SJSA1 (cell line): Measurements from ENCODE around the gene PHF11. TPM values are rescaled to one million over a fixed set of nuclear protein-coding genes. Genes with fewer than 3 reads are reported as not detected.

Experiments
- DNase-seq, 2 experiments: peaks; one replicate each; pipeline ENCODE4 v3.0.0-alpha.2; 2015 to 2020; ENCODE audit warnings: low spot score in 2 of 2, low read depth in 1 of 2
- H3K27ac ChIP-seq: fragments of 250-450 bp; sonication (Bioruptor Pico); 2 replicates; pipeline ENCODE4 v1.5.1; 2020; ENCODE audit warnings: mild to moderate bottlenecking, moderate library complexity
- H3K27me3 ChIP-seq: fragments of 250-450 bp; sonication (Bioruptor Pico); replicated peaks from 2 replicates; pipeline ENCODE4 v1.5.1; 2020; ENCODE audit warnings: mild to moderate bottlenecking, moderate library complexity
- H3K36me3 ChIP-seq: fragments of 250-450 bp; sonication (Bioruptor Pico); 2 replicates; pipeline ENCODE4 v1.5.1; 2020; ENCODE audit warnings: mild to moderate bottlenecking
- H3K4me1 ChIP-seq: fragments of 250-450 bp; sonication (Bioruptor Pico); replicated peaks from 2 replicates; pipeline ENCODE4 v1.6.1; 2021; ENCODE audit warnings: mild to moderate bottlenecking
- H3K4me3 ChIP-seq: fragments of 250-450 bp; sonication (Bioruptor Pico); 2 replicates; pipeline ENCODE4 v1.5.1; 2020; ENCODE audit warnings: mild to moderate bottlenecking
- H3K9me3 ChIP-seq: fragments of 250-450 bp; sonication (Bioruptor Pico); replicated peaks from 2 replicates; pipeline ENCODE4 v1.5.1; 2020; ENCODE audit warnings: mild to moderate bottlenecking
- total RNA-seq: library from RNA; depleted of rRNA; stranded (reverse); fragments of >200 nt; shearing (Covaris generic); gene quantifications from 2 replicates; pipeline ENCODE4 v1.2.3, GENCODE V29; 2014; rRNA removed

Gene PHF11
- total RNA-seq, 1 experiment from 2014 or later, result 20.1 TPM

DNA sequence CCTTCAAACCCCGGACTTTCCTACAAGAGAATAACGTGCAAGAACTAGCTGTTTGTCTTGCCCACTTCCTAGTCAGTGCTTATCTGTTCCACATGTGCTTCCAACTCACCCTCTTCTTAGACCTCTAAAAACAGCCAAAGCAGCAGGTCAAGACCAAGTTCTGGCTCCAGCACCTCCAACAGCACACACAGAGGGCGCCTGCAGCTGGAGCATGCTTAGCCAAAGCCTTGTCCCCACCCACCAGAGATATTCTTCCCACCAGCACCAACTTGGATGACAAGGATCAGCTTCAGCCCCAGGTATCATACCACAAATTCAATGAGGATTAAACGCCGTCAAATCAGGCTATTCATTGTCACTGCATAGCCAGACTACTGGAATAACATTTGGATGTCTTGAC, 71.7 kb downstream of the PHF11 start:
- Histone ChIP-seq H3K4me1 (peaks cover 6% of the 10 kb centered on the region), H3K27ac (no peak overlapping the region), H3K4me3 (no peak overlapping the region), H3K36me3 (peaks cover 9% of the 10 kb centered on the region), H3K27me3 (no peaks in the 10 kb centered on the region), H3K9me3 (no peaks in the 10 kb centered on the region)
- no peak for DNase-seq

DNA sequence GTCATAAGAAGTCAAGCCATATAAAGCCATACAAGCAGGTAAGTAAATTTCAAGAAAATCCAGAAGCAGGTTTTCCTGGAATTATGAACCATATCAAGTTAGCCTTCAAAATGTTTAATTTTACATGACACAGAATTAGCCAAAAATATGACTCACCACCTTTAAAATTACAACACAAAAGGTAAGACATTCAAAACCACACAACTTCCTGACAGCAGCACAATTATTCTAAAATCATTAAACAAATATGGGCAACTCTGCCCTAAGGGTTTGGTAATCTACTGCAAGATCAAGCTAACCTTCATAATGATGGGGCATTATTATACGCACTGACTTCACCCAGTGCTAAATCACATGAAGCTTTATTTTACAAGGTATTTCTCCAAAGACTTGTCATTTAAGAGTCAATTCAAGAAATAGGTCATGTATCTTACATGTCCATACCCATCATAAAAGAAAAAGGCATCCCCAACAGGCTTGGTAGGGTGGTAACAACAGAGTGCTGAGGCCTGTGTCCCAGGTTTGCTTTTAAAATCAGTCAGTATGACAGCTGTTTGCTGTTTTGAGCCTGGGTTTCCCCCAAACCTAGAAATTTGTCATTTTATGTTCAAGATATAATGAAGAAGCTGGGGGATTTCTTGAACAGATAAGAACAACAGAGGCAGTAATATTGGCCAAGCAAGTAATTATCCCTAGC, 74.4 kb downstream of the PHF11 start:
- peaks cover 9% of the 10 kb centered on the region for H3K36me3 ChIP-seq
- peaks cover 6% of the 10 kb centered on the region for H3K4me1 ChIP-seq
- H3K9me3 ChIP-seq, result no peaks in the 10 kb centered on the region
- H3K27me3 ChIP-seq, result no peaks in the 10 kb centered on the region
- no peak overlapping the region for H3K27ac ChIP-seq
- no peak for DNase-seq
- no peak overlapping the region for H3K4me3 ChIP-seq

DNA sequence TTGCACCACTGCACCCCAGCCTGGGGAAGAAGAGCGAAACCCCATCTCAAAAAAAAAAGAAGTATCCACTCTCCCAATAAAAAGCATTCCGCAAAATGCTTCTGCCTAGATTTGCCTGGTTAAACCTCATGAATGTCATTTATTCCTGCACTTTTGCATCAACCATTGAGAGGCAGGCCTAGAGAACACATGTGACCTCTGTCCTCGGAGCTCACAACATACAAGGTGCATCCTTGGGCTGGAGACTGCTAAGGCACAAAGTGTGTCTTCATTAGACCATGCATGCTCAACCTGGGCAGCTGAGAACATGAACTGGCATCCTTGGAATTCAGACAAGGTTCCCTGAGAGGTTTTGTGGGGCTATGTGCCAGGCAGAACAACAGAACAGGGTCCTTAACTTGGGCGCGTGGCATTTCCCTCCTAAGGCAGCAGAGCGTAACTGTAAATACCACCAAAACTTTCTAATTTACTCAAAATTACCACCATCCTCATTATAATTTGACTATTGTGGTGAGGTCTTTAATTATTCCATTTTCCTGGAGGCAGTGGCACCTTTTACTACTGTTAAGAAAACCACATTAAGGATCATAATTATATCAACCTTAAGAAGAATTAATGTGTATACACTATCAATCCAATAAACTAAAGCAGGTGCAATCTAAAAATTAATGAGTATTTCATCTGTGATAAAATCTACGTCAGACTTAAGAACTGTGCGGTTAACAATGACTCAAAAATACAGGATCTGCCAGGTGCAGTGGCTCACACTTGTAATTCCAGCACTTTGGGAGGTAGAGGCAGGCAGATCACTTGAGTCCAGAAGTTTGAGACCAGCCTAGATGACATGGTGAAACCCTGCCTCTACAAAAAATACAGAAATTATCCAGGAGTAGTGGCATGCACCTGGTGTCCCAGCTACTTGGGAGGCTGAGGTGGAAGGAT, 75.8 kb downstream of the PHF11 start:
- Histone ChIP-seq H3K36me3 (peaks cover 6% of the 10 kb centered on the region), H3K27ac (no peak overlapping the region), H3K9me3 (no peaks in the 10 kb centered on the region), H3K4me3 (no peak overlapping the region), H3K27me3 (no peaks in the 10 kb centered on the region), H3K4me1 (peaks cover 6% of the 10 kb centered on the region)
- DNase-seq, result no peak

Other genes with a start within 250 kb of the PHF11 start
- 4.6 and 9.2 TPM in 2 replicates for gene CDADC1, start 248.0 kb upstream of the PHF11 start, total RNA-seq
- 6.2 and 6.5 TPM in 2 replicates for gene CAB39L, start 51.9 kb upstream of the PHF11 start, total RNA-seq
- gene SETDB2, start 51.7 kb upstream of the PHF11 start, total RNA-seq, result 5.6 and 6.4 TPM in 2 replicates
- 10.3 and 13.5 TPM in 2 replicates for gene RCBTB1, start 89.6 kb downstream of the PHF11 start, total RNA-seq
- gene ARL11, start 132.6 kb downstream of the PHF11 start, total RNA-seq, result 0.03 TPM in 1 of 2 replicates, not detected in the other
- 78.8 and 120 TPM in 2 replicates for gene EBPL, start 195.5 kb downstream of the PHF11 start, total RNA-seq